HFF-Myc (cell line): ENCODE results near the gene CHPF.

Source experiments
- DNase-seq: peaks from one replicate; pipeline ENCODE4 v3.0.0-alpha.2; 2011; ENCODE audit warnings: low read depth; ENCODE audit errors: extremely low read depth
- H3K4me3 ChIP-seq: replicated peaks from 2 replicates; pipeline ENCODE4 v1.5.1; 2011; ENCODE audit warnings: low read depth, mild to moderate bottlenecking, control low read depth, low read length
- CTCF ChIP-seq: IDR thresholded peaks from 2 replicates; pipeline ENCODE4 v1.5.1; 2012; ENCODE audit warnings: mild to moderate bottlenecking, low read depth, low read length, control low read depth; ENCODE audit errors: missing control alignments

CHPF gene

GRCh38 chr2:219543596-219544358, at the start of gene CHPF, which contains the start of gene TMEM198:
Gene CHPF (minus strand): TSS chr2:219543809. CDS start chr2:219543538, 271 bp downstream.
Gene TMEM198 (plus strand): TSS chr2:219544028. CDS start chr2:219544728, 700 bp downstream.
- no peak for TF ChIP-seq CTCF
- H3K4me3 ChIP-seq = peak within 1 kb of the TSS; percentile 73
- DNase-seq = peak; percentile 89

- no peak for TF ChIP-seq CTCF
- DNase-seq = no peak
Observed at GRCh38 chr2:219593154-219593553, 49.5 kb upstream of the CHPF start.

GRCh38 chr2:219592736-219593135, 49.1 kb upstream of the CHPF start:
- DNase-seq = no peak
- TF ChIP-seq CTCF = no peak
- H3K4me3 ChIP-seq = no peak overlapping the region

More at GRCh38 chr2:219593154-219593553, 49.5 kb upstream of the CHPF start:
- no peak overlapping the region for H3K4me3 ChIP-seq

- TF ChIP-seq CTCF = no peak
- no peak for DNase-seq
- H3K4me3 ChIP-seq = no peak overlapping the region
Observed at GRCh38 chr2:219591091-219591490, 47.5 kb upstream of the CHPF start.

GRCh38 chr2:219581346-219581745, 37.7 kb upstream of the CHPF start:
- no peak for TF ChIP-seq CTCF
- no peak overlapping the region for H3K4me3 ChIP-seq
- no peak for DNase-seq

- DNase-seq = no peak
- no peak overlapping the region for H3K4me3 ChIP-seq
- TF ChIP-seq CTCF = no peak
Observed at GRCh38 chr2:219578811-219579613, 35.4 kb upstream of the CHPF start.
